ENCODE measurements around the gene ASCC3.

The ASCC3 gene

GRCh38 chr6:100575921-100576320 is 305.2 kb downstream of the ASCC3 start:
- no peak for DNase-seq (ENCODE audit: low spot score)

- DNase-seq (ENCODE audit: low spot score) = no peak
These were observed 306.3 kb downstream of the ASCC3 start for GRCh38 chr6:100574836-100575235.

DNA sequence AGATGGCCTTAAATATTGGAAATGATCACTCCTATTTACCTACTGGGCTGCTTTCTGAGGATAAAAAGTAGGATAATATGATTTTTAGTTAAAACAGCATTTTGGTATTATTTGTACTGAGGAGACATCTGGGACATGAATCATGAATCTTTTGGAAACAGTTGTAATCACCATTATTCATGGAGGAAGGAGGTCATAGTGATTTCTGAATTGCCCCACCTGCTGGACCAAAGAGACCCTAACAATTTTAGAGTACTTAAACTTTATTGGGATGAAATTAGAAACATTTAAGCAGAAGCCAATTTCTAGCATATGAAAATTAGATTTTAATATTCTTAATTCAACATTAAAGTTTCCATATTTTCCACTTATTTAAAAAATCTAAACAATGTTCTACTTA is 308.0 kb downstream of the ASCC3 start:
- DNase-seq (ENCODE audit: low spot score) = no peak

DNA sequence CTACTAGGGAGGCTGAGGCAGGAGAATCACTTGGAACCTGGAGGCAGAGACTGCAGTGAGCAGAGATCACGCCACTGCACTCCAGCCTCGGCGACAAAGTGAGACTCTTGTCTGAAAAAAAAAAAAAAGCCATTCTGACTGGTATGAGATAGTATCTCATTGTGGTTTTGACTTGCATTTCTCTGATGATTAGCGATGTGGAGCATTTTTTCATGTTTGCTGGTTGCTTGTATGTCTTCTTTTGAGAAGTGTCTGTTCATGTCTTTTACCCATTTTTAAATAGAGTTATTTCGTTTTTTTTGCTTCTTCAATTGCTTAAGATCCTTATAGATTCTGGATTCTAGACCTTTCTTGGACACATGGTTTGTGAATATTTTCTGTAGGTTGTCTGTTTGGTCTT is 312.9 kb downstream of the ASCC3 start:
- no peak for DNase-seq (ENCODE audit: low spot score)

DNA sequence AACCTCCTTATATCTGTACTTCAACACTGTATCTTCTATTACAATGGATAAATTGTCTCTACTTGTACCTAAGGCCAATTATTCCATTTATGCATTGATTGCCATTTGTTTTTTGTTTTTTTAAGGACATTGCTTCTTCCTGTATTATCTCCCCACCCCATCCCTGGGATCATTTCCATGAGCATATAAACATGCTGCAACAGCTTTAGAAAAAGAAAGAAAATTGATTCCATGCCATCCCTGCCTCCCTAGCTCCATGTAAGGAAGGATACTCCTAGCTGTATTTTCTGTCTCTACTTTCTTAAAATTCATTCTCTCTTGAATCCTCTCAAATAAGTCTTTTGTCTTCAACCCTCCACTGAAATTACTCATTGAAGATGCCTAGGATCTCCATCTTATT is 314.6 kb downstream of the ASCC3 start:
- DNase-seq (ENCODE audit: low spot score) = no peak

DNA sequence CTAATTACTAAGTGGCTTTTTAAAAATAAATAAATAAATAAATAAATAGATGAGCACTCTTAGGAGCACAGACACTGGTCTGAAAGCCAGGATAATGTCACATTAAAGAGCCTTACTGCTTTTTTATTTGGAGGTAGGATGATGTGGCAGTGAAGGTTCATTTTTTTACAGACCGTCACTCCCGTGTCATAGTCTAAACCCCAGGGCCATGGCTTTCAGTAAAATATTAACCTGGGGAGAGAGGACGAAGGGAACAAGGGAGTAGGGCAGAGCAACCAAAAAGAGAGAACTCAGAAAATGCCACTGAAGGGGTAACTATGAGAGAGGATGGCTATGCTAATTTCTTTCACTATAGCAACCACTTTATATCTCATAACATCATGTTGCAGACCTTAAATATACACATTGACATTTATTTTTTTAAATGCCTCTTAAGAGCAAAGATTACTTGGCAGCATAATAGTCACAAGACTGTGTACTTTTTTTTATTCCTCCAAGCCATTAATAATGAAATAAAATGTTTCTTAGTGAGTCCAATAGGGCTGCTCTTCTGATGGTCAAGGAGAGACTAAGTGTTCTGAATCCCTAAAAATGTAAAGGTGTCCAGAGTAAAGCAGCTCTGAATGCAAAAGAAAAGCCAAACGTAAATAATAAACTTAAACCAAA is 315.6 kb downstream of the ASCC3 start:
- no peak for DNase-seq (ENCODE audit: low spot score)

DNA sequence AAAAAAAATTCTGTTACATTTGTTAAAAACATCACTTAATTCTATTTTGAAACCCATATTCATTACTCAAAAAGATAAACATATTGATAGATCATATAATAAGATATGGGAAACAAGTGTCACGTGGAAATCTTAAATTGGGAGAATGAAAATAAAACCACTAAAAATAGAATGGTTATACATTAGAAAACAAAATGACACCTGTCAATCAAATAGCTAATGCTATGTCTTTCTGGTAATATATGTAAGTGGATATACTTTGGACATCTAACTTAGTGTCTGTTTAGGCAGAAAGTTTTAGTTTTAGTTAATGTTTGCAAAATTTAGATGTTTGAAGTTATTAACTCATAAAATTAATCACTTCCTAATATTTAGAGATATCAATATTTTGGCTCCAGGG is 321.3 kb downstream of the ASCC3 start:
- DNase-seq (ENCODE audit: low spot score) = no peak

- no peak for DNase-seq (ENCODE audit: low spot score)
These were observed 326.9 kb downstream of the ASCC3 start for GRCh38 chr6:100554228-100554627.

DNA sequence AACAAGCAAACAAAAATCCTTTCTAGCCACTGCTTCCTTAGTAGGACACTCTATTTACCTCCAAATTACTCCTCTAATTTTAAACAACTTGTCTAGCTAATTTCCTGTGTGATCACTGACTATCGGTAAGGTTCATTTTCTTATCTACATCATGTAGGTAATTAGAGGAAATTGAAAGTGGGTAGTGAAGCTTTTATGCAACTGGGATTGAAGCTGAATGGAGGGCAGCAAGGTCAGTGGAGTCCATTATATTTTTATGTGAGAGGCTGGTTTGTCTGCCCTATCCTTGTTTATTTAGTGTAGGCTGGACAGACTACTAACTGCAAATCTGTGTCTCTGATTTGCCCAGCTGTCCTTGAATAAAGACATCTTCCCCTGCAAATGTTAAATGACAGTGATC is 327.9 kb downstream of the ASCC3 start:
- DNase-seq (ENCODE audit: low spot score) = no peak

DNA sequence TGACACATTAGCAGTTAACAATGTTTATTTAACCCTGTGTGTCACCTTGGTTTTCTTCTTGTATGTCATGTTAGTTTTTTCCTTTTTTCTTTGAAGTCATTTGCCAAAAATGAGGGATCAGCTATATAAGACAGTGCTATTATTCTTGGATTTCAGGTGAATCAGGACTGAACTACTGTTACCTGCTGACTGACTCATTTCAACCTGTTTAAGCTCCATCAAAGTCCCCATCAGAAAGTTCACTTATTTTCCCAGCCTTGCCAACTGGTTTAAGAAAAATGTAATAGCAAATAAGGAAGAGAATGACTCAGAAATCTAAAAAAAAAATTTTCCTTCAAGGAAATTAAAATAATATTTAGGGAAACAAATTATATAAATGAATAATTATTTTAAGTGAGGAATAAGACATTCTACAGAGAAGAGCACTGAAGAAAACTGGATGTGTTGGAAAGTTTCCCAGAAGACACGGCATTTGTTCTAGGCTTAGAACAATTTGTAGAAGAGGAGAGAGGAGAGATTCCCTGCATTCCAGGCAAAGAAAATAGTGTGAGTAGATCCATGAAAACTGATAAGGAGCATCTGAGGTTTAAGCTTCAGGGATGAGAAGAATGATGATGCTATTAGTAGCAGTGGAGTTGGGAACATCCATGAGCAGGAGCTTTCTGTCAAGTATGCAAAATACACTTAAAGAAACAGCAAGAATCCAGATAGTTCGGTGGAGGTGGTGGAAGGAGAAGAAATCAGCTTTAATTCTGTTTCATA is 331.5 kb downstream of the ASCC3 start:
- peak; percentile 5 for DNase-seq (ENCODE audit: low spot score)

GRCh38 chr6:100538086-100538485 is 343.0 kb downstream of the ASCC3 start:
- no peak for DNase-seq (ENCODE audit: low spot score)

DNA sequence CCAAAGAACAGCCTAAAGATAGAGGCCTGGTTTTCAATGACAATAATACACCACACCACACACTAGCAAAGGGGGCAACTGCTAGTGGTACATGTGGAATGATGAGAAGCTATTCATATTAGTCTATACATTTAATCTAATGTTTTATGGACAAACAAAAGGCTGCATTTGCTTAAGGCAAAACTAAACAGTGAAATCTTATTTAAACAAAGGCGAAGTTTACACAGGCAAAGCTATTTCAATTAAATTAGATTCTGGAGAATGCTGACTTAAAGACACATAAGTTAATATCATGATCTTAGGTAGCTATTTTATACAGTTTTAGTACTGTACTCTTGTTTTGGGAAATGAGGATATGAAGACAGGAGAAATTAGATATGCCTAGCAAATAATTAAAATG is 362.5 kb downstream of the ASCC3 start:
- no peak for DNase-seq (ENCODE audit: low spot score)

- DNase-seq (ENCODE audit: low spot score) = no peak
These were observed 363.5 kb downstream of the ASCC3 start for GRCh38 chr6:100517633-100518032.

GRCh38 chr6:100517106-100517505 is 364.0 kb downstream of the ASCC3 start:
- DNase-seq (ENCODE audit: low spot score) = no peak

DNA sequence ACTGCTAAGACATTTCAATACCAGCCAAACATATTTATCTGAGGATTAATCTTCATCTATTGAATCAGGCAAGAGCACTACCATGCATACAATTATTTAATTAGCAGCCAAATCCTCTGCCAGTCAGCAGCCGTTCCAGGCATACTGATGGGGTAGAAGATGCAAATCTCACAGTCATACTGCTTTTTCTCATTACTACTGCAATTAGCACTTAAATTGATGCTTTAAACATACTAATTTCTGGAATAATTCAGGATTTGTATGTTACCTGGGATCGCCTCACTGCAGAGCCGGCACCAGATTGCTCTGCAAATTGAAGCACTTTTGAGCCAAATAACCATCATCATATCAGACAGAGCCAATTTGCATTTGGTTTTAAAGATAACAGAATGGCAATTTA is 366.5 kb downstream of the ASCC3 start:
- no peak for DNase-seq (ENCODE audit: low spot score)

DNA sequence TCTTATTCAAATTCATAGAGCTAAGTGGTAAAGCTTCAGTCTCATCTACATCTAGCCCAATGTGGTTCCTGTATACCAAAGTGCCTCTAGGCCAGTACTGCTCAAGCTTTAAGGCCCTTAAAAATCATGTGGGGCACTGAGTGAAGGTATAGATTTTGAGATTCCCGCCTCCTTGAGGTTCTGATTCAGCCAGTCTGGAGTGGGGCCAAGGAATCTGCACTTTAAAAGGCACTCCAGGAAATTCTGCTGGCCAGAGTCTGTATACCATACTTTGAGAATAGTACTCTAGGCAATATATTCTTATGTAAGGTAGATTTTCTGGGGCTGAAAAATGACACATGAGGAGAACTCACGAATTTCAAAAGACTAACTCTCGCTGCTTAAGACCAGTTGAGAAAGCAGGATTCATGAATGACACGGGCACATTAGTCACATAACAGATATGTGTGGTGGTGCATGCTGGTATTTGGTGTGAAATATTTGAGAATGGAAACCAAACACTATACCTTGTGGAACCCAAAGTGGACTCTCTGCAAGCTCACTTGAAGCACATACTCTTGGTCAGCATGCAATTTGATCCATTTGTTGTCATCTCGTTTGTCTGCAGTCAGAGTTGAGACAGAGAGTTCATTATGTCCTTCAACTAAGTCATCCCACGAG is 368.8 kb downstream of the ASCC3 start:
- DNase-seq (ENCODE audit: low spot score) = no peak

GRCh38 chr6:100509101-100509500 is 372.0 kb downstream of the ASCC3 start:
- DNase-seq (ENCODE audit: low spot score) = no peak

DNA sequence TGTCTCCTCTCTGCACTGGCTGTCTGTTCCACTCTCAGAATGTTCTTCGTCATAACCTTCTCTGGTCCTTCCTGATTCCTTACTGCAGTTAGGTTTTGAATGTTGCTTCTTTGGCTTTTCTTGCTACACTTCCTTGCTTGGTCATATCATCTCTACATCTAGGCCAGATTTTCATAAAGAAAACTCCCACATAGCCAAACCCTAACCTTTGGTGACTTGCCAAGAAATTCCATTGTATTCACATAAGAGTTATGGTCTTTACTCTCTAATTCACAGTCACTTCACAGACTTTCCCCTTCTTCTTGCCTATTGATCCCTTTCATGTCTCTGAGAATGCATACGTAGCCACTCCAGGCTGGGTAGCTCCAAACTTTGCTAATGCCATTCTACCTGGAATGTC is 374.5 kb downstream of the ASCC3 start:
- no peak for DNase-seq (ENCODE audit: low spot score)

DNA sequence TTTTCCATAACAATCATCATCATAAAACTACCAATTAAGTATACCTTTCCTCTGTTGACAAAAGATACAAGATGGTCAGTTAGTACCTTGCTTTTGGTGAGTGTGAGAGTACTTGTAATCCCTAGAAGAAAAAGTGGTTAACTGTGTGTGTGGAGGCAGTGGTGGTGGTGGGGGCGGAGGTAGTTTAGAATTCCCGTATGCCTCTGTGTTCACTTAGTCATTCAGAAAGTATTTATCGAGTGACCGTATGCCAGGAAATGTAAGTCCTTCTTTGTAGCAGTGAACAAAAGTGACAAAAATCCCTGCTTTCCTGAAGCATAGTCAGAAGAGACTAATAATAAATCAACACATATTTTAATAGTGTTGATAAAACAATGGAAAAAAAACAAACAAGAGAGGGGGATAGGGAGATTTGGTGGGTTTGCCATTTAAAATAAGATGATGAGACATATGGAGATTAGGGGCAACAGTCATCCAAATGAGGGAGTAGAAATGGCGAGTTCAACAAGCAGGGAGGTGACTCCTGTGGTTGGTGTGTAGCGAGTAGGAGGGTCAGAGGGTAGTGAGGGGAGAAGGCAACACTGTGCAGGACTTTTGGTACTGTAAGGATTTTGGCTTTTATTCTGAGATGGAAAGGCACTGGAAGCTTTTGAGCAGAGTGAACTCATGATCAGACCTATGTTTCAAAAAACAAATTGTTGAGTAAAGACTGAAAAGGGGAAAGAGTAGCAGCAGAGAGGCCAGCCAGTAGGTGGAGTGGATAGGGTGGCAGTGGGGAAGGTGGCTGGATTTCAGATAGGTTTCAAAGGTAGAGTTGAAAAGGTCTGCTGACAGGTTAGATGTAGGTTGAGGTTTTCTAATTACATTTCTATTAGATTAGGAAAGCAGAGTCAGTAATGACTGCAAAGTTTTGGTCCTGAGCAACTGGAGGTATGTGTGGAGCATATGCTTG is 376.1 kb downstream of the ASCC3 start:
- no peak for DNase-seq (ENCODE audit: low spot score)

GRCh38 chr6:100503043-100503705 is 378.0 kb downstream of the ASCC3 start:
- no peak for DNase-seq (ENCODE audit: low spot score)

GRCh38 chr6:100493206-100493888 is 387.8 kb downstream of the ASCC3 start:
- DNase-seq (ENCODE audit: low spot score) = no peak
